Measurements from ENCODE around the gene TERT.

TERT gene

GRCh38 chr5:1217596-1218206, 77.2 kb downstream of the TERT start (continued):
- TF ChIP-seq PRDM2 (tag by site-specific recombination; IDR thresholded peaks at IDR 0.05; ENCODE audit: borderline replicate concordance) (no peak), ZNF561 (tag by site-specific recombination; IDR thresholded peaks at IDR 0.05; ENCODE audit: borderline replicate concordance) (no peak)

GRCh38 chr5:1216918-1217295, 78.0 kb downstream of the TERT start:
- ChIA-PET POLR2A (no interaction called here), CTCF (no interaction called here)
- no peak overlapping the region for H3K4me3 ChIP-seq (ENCODE audit: low read depth, low read length)
- H3K27ac ChIP-seq (ENCODE audit: extremely low read depth, low read depth, low read length), result no peak overlapping the region
- no peaks in the 10 kb centered on the region for H3K4me1 ChIP-seq (ENCODE audit: control insufficient read depth, insufficient read depth, low read length)
- H3K9me3 ChIP-seq (ENCODE audit: control insufficient read depth, insufficient read depth, low read depth, low read length), result no peaks in the 10 kb centered on the region
- no peaks in the 10 kb centered on the region for H3K36me3 ChIP-seq (ENCODE audit: control insufficient read depth in 2 of 2, insufficient read depth in 1 of 2, low read length in 2 of 2)
- TF ChIP-seq PRDM6 (tag by site-specific recombination; IDR thresholded peaks at IDR 0.05), result no peak
- no peak for TF ChIP-seq ZSCAN4 (tag by site-specific recombination; IDR thresholded peaks at IDR 0.05)
- no peak for TF ChIP-seq ZNF623 (tag by site-specific recombination; IDR thresholded peaks at IDR 0.05)
- no peak for TF ChIP-seq TCF7L2 (IDR thresholded peaks at IDR 0.05; ENCODE audit: borderline replicate concordance, low read depth, low read length)
- TF ChIP-seq, protein P1, sequence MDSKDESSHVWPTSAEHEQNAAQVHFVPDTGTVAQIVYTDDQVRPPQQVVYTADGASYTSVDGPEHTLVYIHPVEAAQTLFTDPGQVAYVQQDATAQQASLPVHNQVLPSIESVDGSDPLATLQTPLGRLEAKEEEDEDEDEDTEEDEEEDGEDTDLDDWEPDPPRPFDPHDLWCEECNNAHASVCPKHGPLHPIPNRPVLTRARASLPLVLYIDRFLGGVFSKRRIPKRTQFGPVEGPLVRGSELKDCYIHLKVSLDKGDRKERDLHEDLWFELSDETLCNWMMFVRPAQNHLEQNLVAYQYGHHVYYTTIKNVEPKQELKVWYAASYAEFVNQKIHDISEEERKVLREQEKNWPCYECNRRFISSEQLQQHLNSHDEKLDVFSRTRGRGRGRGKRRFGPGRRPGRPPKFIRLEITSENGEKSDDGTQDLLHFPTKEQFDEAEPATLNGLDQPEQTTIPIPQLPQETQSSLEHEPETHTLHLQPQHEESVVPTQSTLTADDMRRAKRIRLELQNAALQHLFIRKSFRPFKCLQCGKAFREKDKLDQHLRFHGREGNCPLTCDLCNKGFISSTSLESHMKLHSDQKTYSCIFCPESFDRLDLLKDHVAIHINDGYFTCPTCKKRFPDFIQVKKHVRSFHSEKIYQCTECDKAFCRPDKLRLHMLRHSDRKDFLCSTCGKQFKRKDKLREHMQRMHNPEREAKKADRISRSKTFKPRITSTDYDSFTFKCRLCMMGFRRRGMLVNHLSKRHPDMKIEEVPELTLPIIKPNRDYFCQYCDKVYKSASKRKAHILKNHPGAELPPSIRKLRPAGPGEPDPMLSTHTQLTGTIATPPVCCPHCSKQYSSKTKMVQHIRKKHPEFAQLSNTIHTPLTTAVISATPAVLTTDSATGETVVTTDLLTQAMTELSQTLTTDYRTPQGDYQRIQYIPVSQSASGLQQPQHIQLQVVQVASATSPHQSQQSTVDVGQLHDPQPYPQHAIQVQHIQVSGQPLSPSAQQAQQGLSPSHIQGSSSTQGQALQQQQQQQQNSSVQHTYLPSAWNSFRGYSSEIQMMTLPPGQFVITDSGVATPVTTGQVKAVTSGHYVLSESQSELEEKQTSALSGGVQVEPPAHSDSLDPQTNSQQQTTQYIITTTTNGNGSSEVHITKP (tag by site-specific recombination; IDR thresholded peaks at IDR 0.05), result no peak
- TF ChIP-seq ZNF341 (tag by site-specific recombination; IDR thresholded peaks at IDR 0.05; ENCODE audit: low read depth), result no peak
- no peak for TF ChIP-seq ZNF791 (tag by site-specific recombination; IDR thresholded peaks at IDR 0.05)
- TF ChIP-seq, protein P2, sequence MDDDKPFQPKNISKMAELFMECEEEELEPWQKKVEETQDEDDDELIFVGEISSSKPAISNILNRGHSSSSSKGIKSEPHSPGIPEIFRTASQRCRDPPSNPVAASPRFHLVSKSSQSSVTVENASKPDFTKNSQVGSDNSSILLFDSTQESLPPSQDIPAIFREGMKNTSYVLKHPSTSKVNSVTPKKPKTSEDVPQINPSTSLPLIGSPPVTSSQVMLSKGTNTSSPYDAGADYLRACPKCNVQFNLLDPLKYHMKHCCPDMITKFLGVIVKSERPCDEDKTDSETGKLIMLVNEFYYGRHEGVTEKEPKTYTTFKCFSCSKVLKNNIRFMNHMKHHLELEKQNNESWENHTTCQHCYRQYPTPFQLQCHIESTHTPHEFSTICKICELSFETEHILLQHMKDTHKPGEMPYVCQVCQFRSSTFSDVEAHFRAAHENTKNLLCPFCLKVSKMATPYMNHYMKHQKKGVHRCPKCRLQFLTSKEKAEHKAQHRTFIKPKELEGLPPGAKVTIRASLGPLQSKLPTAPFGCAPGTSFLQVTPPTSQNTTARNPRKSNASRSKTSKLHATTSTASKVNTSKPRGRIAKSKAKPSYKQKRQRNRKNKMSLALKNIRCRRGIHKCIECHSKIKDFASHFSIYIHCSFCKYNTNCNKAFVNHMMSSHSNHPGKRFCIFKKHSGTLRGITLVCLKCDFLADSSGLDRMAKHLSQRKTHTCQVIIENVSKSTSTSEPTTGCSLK (tag by site-specific recombination; IDR thresholded peaks at IDR 0.05), result no peak
- TF ChIP-seq ZNF529 (tag by site-specific recombination; IDR thresholded peaks at IDR 0.05; ENCODE audit: insufficient replicate concordance), result no peak
- no peak for TF ChIP-seq GLIS2 (tag by site-specific recombination; IDR thresholded peaks at IDR 0.05)
- no peak for TF ChIP-seq WT1 (tag by site-specific recombination; IDR thresholded peaks at IDR 0.05)
- TF ChIP-seq ZXDB (tag by site-specific recombination; IDR thresholded peaks at IDR 0.05), result no peak
- no peak for TF ChIP-seq ZNF600 (tag by site-specific recombination; IDR thresholded peaks at IDR 0.05)
- TF ChIP-seq ZNF488 (tag by site-specific recombination; IDR thresholded peaks at IDR 0.05), result no peak
- no peak for TF ChIP-seq ATF2 (tag by site-specific recombination; IDR thresholded peaks at IDR 0.05; ENCODE audit: low read depth)
- TF ChIP-seq SALL2 (tag by site-specific recombination; IDR thresholded peaks at IDR 0.05; ENCODE audit: borderline replicate concordance), result no peak
